ENCODE results near the gene KCNH2.

KCNH2 gene

DNA sequence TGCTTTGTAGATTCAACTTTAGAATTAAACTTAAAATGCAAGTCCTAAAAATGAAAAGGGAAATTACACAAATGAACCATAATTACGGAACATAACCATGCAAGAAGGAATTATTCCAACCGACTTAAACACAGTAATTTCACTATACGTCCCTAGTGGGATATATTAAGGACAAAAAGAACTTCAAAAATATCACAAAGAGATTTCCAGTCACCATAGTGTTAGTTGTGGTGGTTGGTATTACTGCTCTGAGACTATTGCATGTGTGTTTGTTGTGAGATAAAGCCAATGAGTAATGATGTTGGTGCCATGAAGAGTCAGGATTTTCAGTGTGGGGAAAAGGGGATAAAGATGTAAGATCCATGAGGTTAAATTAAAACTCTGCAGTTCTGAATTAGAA lies 49.6 kb downstream of the KCNH2 start:
- no peak overlapping the region for H3K27ac ChIP-seq (ENCODE audit: extremely low read depth, low read depth, low read length)
- CTCF ChIA-PET, result interaction anchor here (0.7 to 0.9 kb wide), 2 partner anchors 10 to 36 kb away, joined by 6 to 8 read pairs; no protein-coding TSS in a partner anchor
- no peak overlapping the region for H3K4me3 ChIP-seq (ENCODE audit: low read depth, low read length)
- TF ChIP-seq ZNF16 (tag by site-specific recombination; IDR thresholded peaks at IDR 0.05; ENCODE audit: low read depth) (no peak), ZNF626 (tag by site-specific recombination; IDR thresholded peaks at IDR 0.05) (no peak), ZNF768 (tag by site-specific recombination; IDR thresholded peaks at IDR 0.05) (no peak), ZNF10 (tag by site-specific recombination; IDR thresholded peaks at IDR 0.05) (no peak), PRDM1 (tag by site-specific recombination; IDR thresholded peaks at IDR 0.05) (no peak), ZNF416 (tag by site-specific recombination; IDR thresholded peaks at IDR 0.05) (no peak), SCRT1 (tag by site-specific recombination; IDR thresholded peaks at IDR 0.05; ENCODE audit: borderline replicate concordance) (no peak)
- TF ChIP-seq, protein P1, sequence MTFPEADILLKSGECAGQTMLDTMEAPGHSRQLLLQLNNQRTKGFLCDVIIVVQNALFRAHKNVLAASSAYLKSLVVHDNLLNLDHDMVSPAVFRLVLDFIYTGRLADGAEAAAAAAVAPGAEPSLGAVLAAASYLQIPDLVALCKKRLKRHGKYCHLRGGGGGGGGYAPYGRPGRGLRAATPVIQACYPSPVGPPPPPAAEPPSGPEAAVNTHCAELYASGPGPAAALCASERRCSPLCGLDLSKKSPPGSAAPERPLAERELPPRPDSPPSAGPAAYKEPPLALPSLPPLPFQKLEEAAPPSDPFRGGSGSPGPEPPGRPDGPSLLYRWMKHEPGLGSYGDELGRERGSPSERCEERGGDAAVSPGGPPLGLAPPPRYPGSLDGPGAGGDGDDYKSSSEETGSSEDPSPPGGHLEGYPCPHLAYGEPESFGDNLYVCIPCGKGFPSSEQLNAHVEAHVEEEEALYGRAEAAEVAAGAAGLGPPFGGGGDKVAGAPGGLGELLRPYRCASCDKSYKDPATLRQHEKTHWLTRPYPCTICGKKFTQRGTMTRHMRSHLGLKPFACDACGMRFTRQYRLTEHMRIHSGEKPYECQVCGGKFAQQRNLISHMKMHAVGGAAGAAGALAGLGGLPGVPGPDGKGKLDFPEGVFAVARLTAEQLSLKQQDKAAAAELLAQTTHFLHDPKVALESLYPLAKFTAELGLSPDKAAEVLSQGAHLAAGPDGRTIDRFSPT (tag by site-specific recombination; IDR thresholded peaks at IDR 0.05), result no peak
- H3K36me3 ChIP-seq (ENCODE audit: control insufficient read depth in 2 of 2, insufficient read depth in 1 of 2, low read length in 2 of 2), result no peaks in the 10 kb centered on the region
- H3K9me3 ChIP-seq (ENCODE audit: control insufficient read depth, insufficient read depth, low read depth, low read length), result no peaks in the 10 kb centered on the region
- H3K4me1 ChIP-seq (ENCODE audit: control insufficient read depth, insufficient read depth, low read length), result no peaks in the 10 kb centered on the region
- POLR2A ChIA-PET, result no interaction called here

DNA sequence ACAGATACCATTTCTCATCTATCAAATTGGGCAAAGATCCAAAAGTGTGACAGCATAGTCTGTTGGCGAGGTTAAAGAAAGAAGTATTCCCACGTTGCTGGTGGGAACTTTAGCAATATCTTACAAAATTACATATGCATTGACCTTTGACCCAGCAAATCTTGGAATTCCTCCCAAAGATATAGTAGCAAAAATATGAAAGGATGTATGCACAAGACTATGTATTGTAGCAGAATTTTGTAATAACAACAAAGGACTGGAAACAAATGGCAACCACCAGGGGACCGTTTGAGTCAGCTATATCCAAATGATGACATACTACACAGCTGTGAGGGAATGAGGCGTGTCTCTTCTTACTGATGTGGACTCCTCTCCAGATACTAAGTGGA lies 50.2 kb downstream of the KCNH2 start:
- no peak overlapping the region for H3K4me3 ChIP-seq (ENCODE audit: low read depth, low read length)
- CTCF ChIA-PET, result interaction anchor here (1.6 kb wide), 1 partner anchor 30 kb away, joined by 4 read pairs; no protein-coding TSS in a partner anchor
- H3K9me3 ChIP-seq (ENCODE audit: control insufficient read depth, insufficient read depth, low read depth, low read length), result no peaks in the 10 kb centered on the region
- no peak overlapping the region for H3K27ac ChIP-seq (ENCODE audit: extremely low read depth, low read depth, low read length)
- TF ChIP-seq ZNF660 (tag by site-specific recombination; IDR thresholded peaks at IDR 0.05), result peak; percentile 45; the same call in 1 of the 2 replicates
- no peak for TF ChIP-seq ZNF302 (tag by site-specific recombination; IDR thresholded peaks at IDR 0.05; ENCODE audit: low read depth)
- TF ChIP-seq WT1 (tag by site-specific recombination; IDR thresholded peaks at IDR 0.05), result no peak
- no peak for TF ChIP-seq ZNF544 (tag by site-specific recombination; IDR thresholded peaks at IDR 0.05)
- TF ChIP-seq ZBTB21 (tag by site-specific recombination; IDR thresholded peaks at IDR 0.05), result peak; percentile 32; the same call in 1 of the 2 replicates
- TF ChIP-seq KLF10 (tag by site-specific recombination; IDR thresholded peaks at IDR 0.05), result peak; percentile 74
- POLR2A ChIA-PET, result no interaction called here
- no peaks in the 10 kb centered on the region for H3K4me1 ChIP-seq (ENCODE audit: control insufficient read depth, insufficient read depth, low read length)
- H3K36me3 ChIP-seq (ENCODE audit: control insufficient read depth in 2 of 2, insufficient read depth in 1 of 2, low read length in 2 of 2), result no peaks in the 10 kb centered on the region

DNA sequence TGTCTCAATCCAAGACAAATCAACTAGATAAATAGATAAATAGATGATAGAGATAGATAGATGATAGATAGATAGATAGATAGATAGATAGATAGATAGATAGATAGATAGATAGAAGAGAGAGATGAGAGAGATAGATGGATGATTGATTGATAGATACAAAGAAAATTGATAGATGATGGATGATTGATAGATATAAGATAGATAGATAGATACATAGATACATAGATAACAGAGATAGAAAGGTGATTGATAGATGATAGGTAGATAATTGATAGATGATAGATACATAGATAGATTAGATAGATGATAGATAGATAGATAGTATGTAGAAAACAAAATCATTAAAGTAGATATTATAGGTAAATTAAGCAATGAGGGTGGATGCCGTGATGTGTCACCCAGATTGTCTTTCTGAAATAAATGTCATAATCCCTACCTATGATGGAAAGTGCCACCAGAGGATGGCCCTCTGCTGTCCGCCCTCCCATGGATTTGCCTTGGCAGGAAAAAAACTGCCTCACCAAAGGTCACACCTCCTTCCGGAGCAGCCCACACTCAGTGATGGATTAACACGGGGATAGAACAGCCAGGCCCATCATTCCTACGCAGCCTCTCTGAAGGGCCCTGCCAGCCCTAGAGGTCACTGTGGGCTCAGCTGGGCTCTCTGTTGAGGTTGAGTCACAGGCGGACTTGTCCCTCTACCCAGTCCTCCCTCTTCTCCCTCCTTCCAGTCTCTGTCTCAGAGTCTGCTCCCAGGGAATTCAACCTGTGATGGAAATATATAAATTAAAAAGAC lies 50.8 kb downstream of the KCNH2 start:
- Histone ChIP-seq H3K4me3 (ENCODE audit: low read depth, low read length) (no peak overlapping the region), H3K36me3 (ENCODE audit: control insufficient read depth in 2 of 2, insufficient read depth in 1 of 2, low read length in 2 of 2) (no peaks in the 10 kb centered on the region), H3K4me1 (ENCODE audit: control insufficient read depth, insufficient read depth, low read length) (no peaks in the 10 kb centered on the region), H3K27ac (ENCODE audit: extremely low read depth, low read depth, low read length) (no peak overlapping the region), H3K9me3 (ENCODE audit: control insufficient read depth, insufficient read depth, low read depth, low read length) (no peaks in the 10 kb centered on the region)
- ChIA-PET CTCF (interaction anchor here (0.6 to 1.6 kb wide), 4 partner anchors 13 to 51 kb away, joined by 3 to 6 read pairs (median 5); no protein-coding TSS in a partner anchor), POLR2A (no interaction called here)
- TF ChIP-seq ZNF585B (tag by site-specific recombination; IDR thresholded peaks at IDR 0.05) (no peak), ZNF366 (tag by site-specific recombination; conservative IDR thresholded peaks at IDR 0.05) (peak; percentile 43; the same call in 1 of the 2 replicates)

DNA sequence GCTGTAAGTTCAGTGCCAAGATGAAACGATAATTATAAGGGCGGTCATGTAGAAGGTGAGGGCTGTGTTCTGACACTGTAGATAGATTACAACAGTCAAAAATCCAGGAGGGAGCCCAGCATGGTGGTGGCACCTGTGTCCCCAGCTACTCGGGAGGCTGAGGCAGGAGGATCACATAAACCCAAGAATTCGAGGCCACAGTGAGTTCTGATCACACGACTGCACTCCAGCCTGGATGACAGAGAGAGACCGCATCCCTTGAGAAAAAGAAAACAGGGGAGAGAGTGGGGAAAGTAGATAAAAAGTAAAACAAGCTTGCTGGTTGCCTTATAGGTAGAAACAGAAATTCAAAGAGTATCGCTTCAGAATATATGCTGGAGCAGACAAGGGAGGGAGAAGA lies 52.1 kb downstream of the KCNH2 start:
- Histone ChIP-seq H3K4me1 (ENCODE audit: control insufficient read depth, insufficient read depth, low read length) (no peaks in the 10 kb centered on the region), H3K4me3 (ENCODE audit: low read depth, low read length) (no peak overlapping the region), H3K36me3 (ENCODE audit: control insufficient read depth in 2 of 2, insufficient read depth in 1 of 2, low read length in 2 of 2) (no peaks in the 10 kb centered on the region), H3K27ac (ENCODE audit: extremely low read depth, low read depth, low read length) (no peak overlapping the region), H3K9me3 (ENCODE audit: control insufficient read depth, insufficient read depth, low read depth, low read length) (no peaks in the 10 kb centered on the region)
- ChIA-PET CTCF (interaction anchor here (0.6 to 1.4 kb wide), 4 partner anchors 37 to 140 kb away, joined by 4 to 7 read pairs (median 6); no protein-coding TSS in a partner anchor), POLR2A (no interaction called here)
- TF ChIP-seq ZNF157 (tag by site-specific recombination; IDR thresholded peaks at IDR 0.05), result no peak
- peak; percentile 32; the same call in 1 of the 2 replicates for TF ChIP-seq PRDM1 (tag by site-specific recombination; IDR thresholded peaks at IDR 0.05)

All from HEK293 (cell line).